Gastrocnemius medialis (tissue), 4 donors: ENCODE measurements around the gene TCEAL3. TPM values are rescaled to one million over a fixed set of nuclear protein-coding genes. Genes with fewer than 3 reads are reported as not detected.
"Not testable (repeated sequence)": the region's sequence is repeated elsewhere in the genome, so short reads cannot be mapped to it uniquely, and the experiment has no call there.

Experiments
- ATAC-seq, 2 donors: fragments of 150-250 bp; one replicate each; pipeline ENCODE4 v1.9.1; 2016
- DNase-seq, 2 donors: peaks; one replicate each; pipeline ENCODE4 v3.0.0-alpha.2; 2019
- H3K27ac ChIP-seq, 4 donors: fragments of 200-600 bp; sonication (generic); 1 replicate in 1 of 4; 2 replicates in 3 of 4; pipeline ENCODE4 v1.5.1; 2016 to 2018; ENCODE audit warnings: mild to moderate bottlenecking in 2 of 4, moderate library complexity in 1 of 4
- H3K27me3 ChIP-seq, 3 donors: fragments of 200-600 bp; sonication (generic) in 2 of 3; 1 replicate in 1 of 3; 2 replicates in 2 of 3; pipeline versions ENCODE4 v1.5.1 to v1.6.0; 2016 to 2019; ENCODE audit warnings: mild to moderate bottlenecking in 1 of 3, moderate library complexity in 1 of 3
- H3K36me3 ChIP-seq, 2 donors: fragments of 200-600 bp; sonication (generic) in 1 of 2; one replicate each; pipeline ENCODE4 v1.5.1; 2017 to 2018
- H3K4me1 ChIP-seq, 2 donors: fragments of 200-600 bp; sonication (generic) in 1 of 2; one replicate each; pipeline ENCODE4 v1.5.1; 2016 to 2017; ENCODE audit warnings: mild to moderate bottlenecking in 2 of 2
- H3K4me3 ChIP-seq, 4 donors: fragments of 200-600 bp; sonication (generic) in 3 of 4; 1 replicate in 1 of 4; 2 replicates in 3 of 4; pipeline ENCODE4 v1.5.1; 2016 to 2019; ENCODE audit warnings: mild to moderate bottlenecking in 2 of 4
- H3K9me3 ChIP-seq, 3 donors: fragments of 200-600 bp; sonication (generic) in 2 of 3; 1 replicate in 1 of 3; 2 replicates in 2 of 3; pipeline ENCODE4 v1.5.1; 2016 to 2019
- POLR2A ChIP-seq, 2 donors: fragments of 450-650 bp; IDR thresholded peaks; one replicate each; pipeline ENCODE4 v1.6.1; 2017; ENCODE audit warnings: antibody characterized with exemption in 2 of 2, mild to moderate bottlenecking in 2 of 2, moderate library complexity in 2 of 2
- in situ Hi-C, 4 donors: fragments of 200-750 bp; cut with MboI; loops; one replicate each; pipeline versions ENCODE4 v1.15.0 to v1.8.0; 2017; ENCODE audit warnings: low sequenced_read_pairs in 4 of 4
- intact Hi-C: fragments of 100-400 bp; cut with DNase I; formaldehyde crosslinking; loops from one replicate; pipeline ENCODE4 v1.15.1; 2023; ENCODE audit warnings: low total_unique reads
- total RNA-seq, 4 donors: library from RNA; depleted of rRNA; stranded (reverse); fragments of >200 nt; gene quantifications; one replicate each; pipeline versions ENCODE4 v1.1.0 to v1.2.3, GENCODE V29; 2016
- TF ChIP-seq, protein P1 (sequence below), 5 experiments: fragments of 450-650 bp in 3 of 5; fragments of 200-600 bp in 2 of 5; sonication (generic) in 2 of 5; IDR thresholded peaks in 4 of 5; conservative IDR thresholded peaks in 1 of 5; 1 replicate in 4 of 5; 2 replicates in 1 of 5; pipeline ENCODE4 v1.5.1; 2016 to 2019; ENCODE audit warnings: antibody characterized with exemption in 5 of 5, mild to moderate bottlenecking in 3 of 5, moderate library complexity in 3 of 5

TCEAL3 gene
- total RNA-seq, 4 donors from 2014 or later: 5.0 to 9.2 (median 7.1) TPM

DNA sequence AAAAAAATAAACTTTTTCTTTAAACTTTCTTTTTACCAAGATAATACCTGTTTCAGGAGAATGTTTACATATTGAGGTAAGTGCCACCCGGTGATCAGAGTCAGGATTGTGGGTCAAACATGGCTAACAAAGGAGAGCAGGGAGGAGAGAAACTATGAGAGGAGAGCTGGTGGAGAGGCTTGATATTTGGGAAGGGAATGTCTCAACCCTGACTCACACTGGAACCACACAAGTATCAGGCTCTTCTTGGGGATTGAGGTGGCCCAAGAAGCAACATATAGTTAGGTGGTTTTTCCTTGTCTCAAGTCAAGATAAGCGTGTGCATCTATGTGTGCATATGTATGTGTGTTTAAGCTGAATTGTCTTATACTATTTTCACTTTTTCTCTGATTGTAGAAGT is 27.7 kb downstream of the TCEAL3 start:
- Histone ChIP-seq H3K27ac (no peak overlapping the region), H3K9me3 (no peaks in the 10 kb centered on the region), H3K27me3 (no peaks in the 10 kb centered on the region), H3K4me3 (no peak overlapping the region), H3K4me1 (peaks cover 0 to under 1% of the 10 kb centered on the region in 2 donors), H3K36me3 (no peaks in the 10 kb centered on the region)
- DNase-seq (no peak), ATAC-seq (no peak)
- intact Hi-C loops: no loop called here
- in situ Hi-C loops: no loop called here
- TF ChIP-seq POLR2A (IDR thresholded peaks at IDR 0.05): no peak

DNA sequence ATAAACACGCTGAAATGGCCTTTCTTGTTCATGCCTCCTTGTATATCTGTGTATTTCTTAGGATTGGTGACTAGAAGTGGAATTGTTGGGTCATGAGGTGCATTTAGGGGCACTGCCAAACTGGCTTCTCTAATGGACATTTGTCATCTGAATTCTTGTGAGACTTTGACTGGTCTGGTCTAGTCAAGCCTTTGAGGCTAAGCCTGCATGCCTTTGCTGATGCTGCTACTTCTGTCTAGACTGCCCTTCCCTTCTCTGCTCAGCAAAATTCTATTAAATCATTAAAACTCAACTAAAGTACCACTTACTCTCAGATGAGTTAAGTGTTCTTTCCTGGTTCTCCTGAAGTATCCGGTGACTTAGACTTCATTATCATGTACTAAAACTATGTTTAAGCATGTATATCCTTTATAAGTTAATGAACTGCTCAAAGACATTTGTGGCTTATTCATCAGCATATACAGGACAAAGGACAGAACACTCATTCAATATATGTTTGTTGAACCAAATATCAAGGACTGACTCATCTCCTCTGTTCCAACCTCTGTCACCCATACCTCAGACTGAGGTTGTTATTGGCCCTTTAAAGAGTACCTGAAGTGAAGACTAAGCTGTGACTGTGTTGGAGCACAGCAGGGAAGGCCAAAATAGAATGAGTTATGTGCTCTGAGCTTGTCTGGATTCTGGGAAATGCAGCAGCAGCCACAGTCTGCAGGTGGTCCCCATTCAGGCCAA is 30.0 kb downstream of the TCEAL3 start:
- Histone ChIP-seq H3K36me3 (no peaks in the 10 kb centered on the region), H3K9me3 (no peaks in the 10 kb centered on the region), H3K27me3 (peaks cover 0 to under 1% (median 0%) of the 10 kb centered on the region in 3 donors), H3K4me1 (no peaks in the 10 kb centered on the region), H3K4me3 (no peak overlapping the region), H3K27ac (no peak overlapping the region)
- TF ChIP-seq, protein P1, sequence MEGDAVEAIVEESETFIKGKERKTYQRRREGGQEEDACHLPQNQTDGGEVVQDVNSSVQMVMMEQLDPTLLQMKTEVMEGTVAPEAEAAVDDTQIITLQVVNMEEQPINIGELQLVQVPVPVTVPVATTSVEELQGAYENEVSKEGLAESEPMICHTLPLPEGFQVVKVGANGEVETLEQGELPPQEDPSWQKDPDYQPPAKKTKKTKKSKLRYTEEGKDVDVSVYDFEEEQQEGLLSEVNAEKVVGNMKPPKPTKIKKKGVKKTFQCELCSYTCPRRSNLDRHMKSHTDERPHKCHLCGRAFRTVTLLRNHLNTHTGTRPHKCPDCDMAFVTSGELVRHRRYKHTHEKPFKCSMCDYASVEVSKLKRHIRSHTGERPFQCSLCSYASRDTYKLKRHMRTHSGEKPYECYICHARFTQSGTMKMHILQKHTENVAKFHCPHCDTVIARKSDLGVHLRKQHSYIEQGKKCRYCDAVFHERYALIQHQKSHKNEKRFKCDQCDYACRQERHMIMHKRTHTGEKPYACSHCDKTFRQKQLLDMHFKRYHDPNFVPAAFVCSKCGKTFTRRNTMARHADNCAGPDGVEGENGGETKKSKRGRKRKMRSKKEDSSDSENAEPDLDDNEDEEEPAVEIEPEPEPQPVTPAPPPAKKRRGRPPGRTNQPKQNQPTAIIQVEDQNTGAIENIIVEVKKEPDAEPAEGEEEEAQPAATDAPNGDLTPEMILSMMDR (IDR thresholded peaks at IDR 0.05 in 4 of 5, conservative IDR thresholded peaks at IDR 0.05 in 1 of 5): no peak
- TF ChIP-seq POLR2A (IDR thresholded peaks at IDR 0.05): no peak
- in situ Hi-C loops: no loop called here
- no peak for ATAC-seq
- intact Hi-C loops: no loop called here
- DNase-seq: no peak

DNA sequence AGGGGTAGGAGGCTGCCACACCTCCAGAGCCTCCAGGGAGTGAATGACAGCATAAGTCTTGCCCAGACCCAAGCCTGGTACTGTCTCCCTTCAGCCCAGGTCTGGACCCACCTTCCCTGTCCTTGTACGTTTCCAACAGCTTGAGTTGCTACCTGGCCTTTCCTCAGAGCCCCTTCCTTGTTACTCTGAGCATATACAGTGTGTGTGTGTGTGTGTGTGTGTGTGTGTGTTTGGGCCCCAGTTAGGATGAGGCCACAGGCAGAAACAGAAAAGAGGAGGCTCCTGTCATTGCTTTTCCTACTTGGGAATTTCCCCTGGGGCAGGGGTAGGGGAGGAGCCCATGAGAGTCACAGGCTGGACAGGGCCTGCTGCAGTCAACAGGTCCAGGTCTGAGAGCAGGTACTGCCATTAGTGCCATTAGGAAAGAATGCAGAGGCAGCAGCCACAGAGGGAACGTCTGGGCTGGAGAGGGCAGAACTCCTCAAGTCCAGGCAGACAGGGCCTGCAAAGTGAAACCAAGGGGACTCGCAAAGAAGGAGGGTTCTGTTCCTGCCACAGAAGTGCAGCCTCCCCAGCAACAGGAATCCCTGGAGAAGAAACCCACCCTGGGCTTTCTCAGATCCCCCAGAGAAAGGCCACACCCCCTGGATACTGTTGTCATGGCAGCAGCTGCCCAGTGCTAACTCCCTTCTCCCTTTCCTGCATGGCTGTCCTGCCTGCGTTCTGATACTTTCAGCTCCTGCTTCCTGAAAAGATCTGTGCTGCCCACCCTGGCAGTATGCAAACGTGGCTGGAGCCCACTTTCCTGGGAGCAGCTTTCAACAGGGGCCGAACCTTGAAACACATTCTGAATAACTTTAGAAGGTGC is 30.9 kb downstream of the TCEAL3 start:
- intact Hi-C loops, H3K27me3 ChIP-seq, ATAC-seq, H3K27ac ChIP-seq, H3K4me3 ChIP-seq, DNase-seq, in situ Hi-C loops, H3K36me3 ChIP-seq, H3K4me1 ChIP-seq, H3K9me3 ChIP-seq: not testable (repeated sequence)

DNA sequence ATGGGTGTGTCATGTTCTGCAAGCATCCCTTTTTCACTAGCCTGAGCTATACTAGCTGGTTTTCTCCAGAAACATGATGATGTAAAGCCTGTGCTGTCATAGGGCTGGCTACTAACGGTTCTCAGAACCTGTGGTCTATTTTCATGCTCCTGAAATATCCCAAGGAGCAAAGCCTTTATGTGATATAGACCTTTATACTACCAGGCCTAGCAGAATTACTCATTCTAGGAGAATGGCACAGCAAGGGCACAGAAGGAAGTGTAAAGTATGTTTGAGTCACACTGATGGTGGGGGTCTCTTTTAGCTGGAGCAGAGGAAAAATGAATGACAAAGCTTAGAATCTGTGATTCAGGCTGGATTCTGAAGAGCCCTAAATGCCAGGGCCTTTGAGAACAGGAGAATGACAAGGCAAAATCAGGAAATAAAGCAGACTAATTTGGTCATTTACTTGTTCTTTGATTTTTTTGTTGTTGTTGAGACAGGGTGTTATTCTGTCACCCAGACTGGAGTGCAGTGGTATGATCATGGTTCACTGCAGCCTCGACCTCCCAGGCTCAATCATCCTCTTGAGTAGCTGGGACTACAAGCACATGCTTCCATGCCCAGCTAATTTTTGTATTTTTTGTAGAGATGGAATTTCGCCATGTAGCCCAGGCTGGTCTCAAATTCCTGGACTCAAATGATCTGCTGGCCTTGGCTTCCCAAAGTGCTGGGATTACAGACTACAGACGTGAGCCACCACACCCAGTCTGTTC is 32.8 kb downstream of the TCEAL3 start:
- no peaks in the 10 kb centered on the region for H3K36me3 ChIP-seq
- H3K27ac ChIP-seq: no peak overlapping the region
- intact Hi-C loops (no loop called here), in situ Hi-C loops (no loop called here)
- DNase-seq: no peak
- peaks cover 0 to 5% (median 0%) of the 10 kb centered on the region in 3 donors for H3K9me3 ChIP-seq
- no peaks in the 10 kb centered on the region for H3K4me1 ChIP-seq
- TF ChIP-seq, protein P1 (IDR thresholded peaks at IDR 0.05 in 4 of 5, conservative IDR thresholded peaks at IDR 0.05 in 1 of 5): no peak
- no peak overlapping the region for H3K4me3 ChIP-seq
- no peak for ATAC-seq
- peaks cover 0 to 5% (median 0%) of the 10 kb centered on the region in 3 donors for H3K27me3 ChIP-seq

DNA sequence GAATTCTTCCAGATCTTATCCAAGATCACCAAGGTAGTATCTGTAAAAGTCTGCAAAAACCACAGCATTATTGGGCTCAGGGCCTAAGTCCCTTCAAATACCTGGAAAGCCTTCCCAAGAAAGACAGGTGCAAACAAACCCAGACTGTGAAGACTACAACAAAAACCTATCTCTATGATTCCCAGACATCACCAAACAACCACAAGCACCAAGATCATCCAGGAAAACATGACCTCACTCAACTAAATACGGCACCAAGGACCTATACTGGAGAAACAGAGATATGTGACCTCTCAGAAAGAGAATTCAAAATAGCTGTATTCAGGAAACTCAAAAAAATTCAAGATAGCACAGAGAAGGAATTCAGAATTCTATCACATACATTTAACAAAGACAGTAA is 36.4 kb downstream of the TCEAL3 start:
- Histone ChIP-seq H3K27ac (no peak overlapping the region), H3K9me3 (peaks cover 0 to 5% (median 0%) of the 10 kb centered on the region in 3 donors), H3K4me1 (no peaks in the 10 kb centered on the region), H3K4me3 (no peak overlapping the region), H3K36me3 (no peaks in the 10 kb centered on the region), H3K27me3 (peaks cover 0 to 5% (median 0%) of the 10 kb centered on the region in 3 donors)
- in situ Hi-C loops: no loop called here
- ATAC-seq: no peak
- no peak for DNase-seq
- TF ChIP-seq, protein P1 (IDR thresholded peaks at IDR 0.05 in 4 of 5, conservative IDR thresholded peaks at IDR 0.05 in 1 of 5): no peak
- TF ChIP-seq POLR2A (IDR thresholded peaks at IDR 0.05): no peak
- intact Hi-C loops: no loop called here
